GM12878 (cell line): ENCODE results near the gene ASIC4. TPM values are rescaled to one million over a fixed set of nuclear protein-coding genes. Genes with fewer than 3 reads are reported as not detected.

Experiments
- ATAC-seq: fragments of 200-7000 bp; cut with Tn5 transposase; 3 replicates; pipeline ENCODE4 v1.9.1; 2020; ENCODE audit warnings: mild to moderate bottlenecking, moderate library complexity
- BruUV-seq: library from RNA; stranded (reverse); fragments of 400-500 nt; replicated peaks from 2 replicates; lab custom pipeline; 2021; lab: Mats Ljungman, UMichigan
- CTCF ChIA-PET: fragments of 300-600 bp; sonication (Branson Sonifier 250); formaldehyde crosslinking; extraction: SDS; loops from one replicate; lab custom pipeline; 2021; ENCODE audit warnings: inconsistent platforms; lab: Yijun Ruan, JAX
- POLR2A ChIA-PET: fragments of 350-600 bp; formaldehyde crosslinking; extraction: SDS; loops from one replicate; lab custom pipeline; 2021; ENCODE audit warnings: inconsistent platforms; lab: Charles Lee
- RAD21 ChIA-PET: fragments of 300-600 bp; sonication (Branson Sonifier 250); formaldehyde crosslinking; loops from one replicate; lab custom pipeline; 2023; ENCODE audit warnings: antibody characterized with exemption; ENCODE audit not compliant: unreplicated experiment; lab: Charles Lee
- SMC1A ChIA-PET: fragments of 300-600 bp; sonication (Branson Sonifier 250); formaldehyde crosslinking; loops from one replicate; lab custom pipeline; 2023; ENCODE audit not compliant: unreplicated experiment, uncharacterized antibody; lab: Charles Lee
- DNase-seq: peaks from one replicate; pipeline ENCODE4 v3.0.0-alpha.2; 2011; ENCODE audit warnings: low read depth, low spot score
- FAIRE-seq: peaks from 3 replicates; lab custom pipeline; 2011; peaks lifted over from hg19 to GRCh38; lab: Jason Lieb, UNC
- H2AFZ ChIP-seq: 2 replicates; pipeline ENCODE4 v1.6.0; 2011; ENCODE audit warnings: low read depth, low read length, control low read depth; ENCODE audit not compliant: control insufficient read depth
- H3K27ac ChIP-seq: 2 replicates; pipeline ENCODE4 v1.5.1; 2011; ENCODE audit warnings: control low read depth; ENCODE audit not compliant: control insufficient read depth, insufficient read depth
- H3K27me3 ChIP-seq, 2 experiments: replicated peaks in 1 of 2; 2 replicates each; pipeline versions ENCODE4 v1.6.0 to v1.6.1; 2011; ENCODE audit warnings: low read length in 1 of 2; ENCODE audit not compliant: control insufficient read depth in 2 of 2, insufficient read depth in 2 of 2
- H3K36me3 ChIP-seq, 2 experiments: 2 replicates each; pipeline ENCODE4 v1.5.1; 2011; ENCODE audit warnings: low read length in 1 of 2; ENCODE audit not compliant: control insufficient read depth in 2 of 2, insufficient read depth in 2 of 2
- H3K4me1 ChIP-seq: 2 replicates; pipeline ENCODE4 v1.6.1; 2011; ENCODE audit warnings: mild to moderate bottlenecking, low read length, moderate library complexity, mixed read lengths; ENCODE audit not compliant: control insufficient read depth, insufficient read depth
- H3K4me2 ChIP-seq: 2 replicates; pipeline ENCODE4 v1.6.0; 2011; ENCODE audit warnings: control low read depth; ENCODE audit not compliant: control insufficient read depth, insufficient read depth
- H3K4me3 ChIP-seq: fragments of 200-600 bp; sonication (generic); 2 replicates; pipeline ENCODE4 v1.5.1; 2016
- H3K79me2 ChIP-seq: 2 replicates; pipeline ENCODE4 v1.6.0; 2011; ENCODE audit warnings: low read length; ENCODE audit not compliant: control insufficient read depth, insufficient read depth
- H3K9ac ChIP-seq: 2 replicates; pipeline ENCODE4 v1.8.0; 2011; ENCODE audit warnings: low read length, control low read depth, mixed read lengths; ENCODE audit not compliant: control insufficient read depth, insufficient read depth
- H3K9me3 ChIP-seq: replicated peaks from 3 replicates; pipeline ENCODE4 v1.5.1; 2011; ENCODE audit warnings: mild to moderate bottlenecking, low read length; ENCODE audit not compliant: control insufficient read depth, insufficient read depth
- H4K20me1 ChIP-seq: 2 replicates; pipeline ENCODE4 v1.6.0; 2011; ENCODE audit not compliant: control insufficient read depth, insufficient read depth
- HDAC2 ChIP-seq: fragments of 200-600 bp; sonication (generic); IDR thresholded peaks from 2 replicates; pipeline ENCODE4 v1.6.1; 2017
- IRF4 ChIP-seq: IDR thresholded peaks from 2 replicates; pipeline ENCODE4 v1.6.1; 2011; ENCODE audit warnings: low read depth, low read length
- RAD51 ChIP-seq: fragments of 450-650 bp; IDR thresholded peaks from 2 replicates; pipeline ENCODE4 v1.6.1; 2016; ENCODE audit warnings: moderate library complexity, mild to moderate bottlenecking, inconsistent platforms
- SMAD5 ChIP-seq: IDR thresholded peaks from 2 replicates; pipeline ENCODE4 v1.6.1; 2016; ENCODE audit warnings: antibody characterized with exemption, low read depth
- SP1 ChIP-seq: IDR thresholded peaks from one replicate; pipeline ENCODE4 v1.6.1; 2011; ENCODE audit warnings: low read depth, low read length
- TBL1XR1 ChIP-seq: IDR thresholded peaks from 2 replicates; pipeline ENCODE4 v1.6.1; 2012; ENCODE audit warnings: low read depth, low read length, improper control_type of control experiment
- ZNF274 ChIP-seq: IDR thresholded peaks from one replicate; pipeline ENCODE4 v1.8.0; 2011; ENCODE audit not compliant: insufficient read length, insufficient read depth
- WGBS: methylation state at CpG from one replicate; pipeline ENCODE4 v1.1.6; 2016; ENCODE audit warnings: low lambda C conversion rate; ENCODE audit not compliant: insufficient replicate concordance, insufficient coverage; ENCODE audit errors: missing lambda C conversion rate; 5-methylcytosine and 5-hydroxymethylcytosine counted together
- in situ Hi-C: fragments of 300-500 bp; cut with MboI; formaldehyde crosslinking; loops from 9 replicates; pipeline ENCODE4 v1.14.3; 2018; ENCODE audit warnings: mixed read lengths
- intact Hi-C: fragments of 100-400 bp; cut with micrococcal nuclease; formaldehyde crosslinking; loops from one replicate; pipeline ENCODE4 v1.14.2; 2022; ENCODE audit not compliant: unreplicated experiment
- polyA plus RNA-seq, 11 experiments: library from polyadenylated mRNA; depleted of rRNA in 4 of 11; unstranded in 6 of 11; stranded (reverse) in 5 of 11; fragments of >200 nt; fragmentation: Nextera tagmentation in 4 of 11; fragmentation: Illumina TruSeq in 1 of 11; extraction: Ambion mirVana in 4 of 11; extraction: Trizol in 1 of 11; gene quantifications; 1 replicate in 1 of 11; 2 replicates in 10 of 11; pipeline versions ENCODE4 v1.2.1 to v1.2.3, GENCODE V29; 2011 to 2016; ENCODE audit warnings: inconsistent platforms in 2 of 11, missing spikeins in 2 of 11, low read depth in 1 of 11
- total RNA-seq, 4 experiments: library from RNA; depleted of rRNA in 3 of 4; stranded (reverse); fragments of >200 nt in 3 of 4; fragmentation: Illumina TruSeq in 1 of 4; extraction: Trizol in 1 of 4; gene quantifications; 2 replicates each; pipeline versions ENCODE4 v1.2.1 to v1.2.3, GENCODE V29; 2013 to 2021

Gene ASIC4
- total and polyA plus RNA-seq, 10 of the 15 experiments (the other 5 are each of a cell fraction or from before 2014, with no cell fraction given) = 0.01 TPM; not detected in 9

DNA sequence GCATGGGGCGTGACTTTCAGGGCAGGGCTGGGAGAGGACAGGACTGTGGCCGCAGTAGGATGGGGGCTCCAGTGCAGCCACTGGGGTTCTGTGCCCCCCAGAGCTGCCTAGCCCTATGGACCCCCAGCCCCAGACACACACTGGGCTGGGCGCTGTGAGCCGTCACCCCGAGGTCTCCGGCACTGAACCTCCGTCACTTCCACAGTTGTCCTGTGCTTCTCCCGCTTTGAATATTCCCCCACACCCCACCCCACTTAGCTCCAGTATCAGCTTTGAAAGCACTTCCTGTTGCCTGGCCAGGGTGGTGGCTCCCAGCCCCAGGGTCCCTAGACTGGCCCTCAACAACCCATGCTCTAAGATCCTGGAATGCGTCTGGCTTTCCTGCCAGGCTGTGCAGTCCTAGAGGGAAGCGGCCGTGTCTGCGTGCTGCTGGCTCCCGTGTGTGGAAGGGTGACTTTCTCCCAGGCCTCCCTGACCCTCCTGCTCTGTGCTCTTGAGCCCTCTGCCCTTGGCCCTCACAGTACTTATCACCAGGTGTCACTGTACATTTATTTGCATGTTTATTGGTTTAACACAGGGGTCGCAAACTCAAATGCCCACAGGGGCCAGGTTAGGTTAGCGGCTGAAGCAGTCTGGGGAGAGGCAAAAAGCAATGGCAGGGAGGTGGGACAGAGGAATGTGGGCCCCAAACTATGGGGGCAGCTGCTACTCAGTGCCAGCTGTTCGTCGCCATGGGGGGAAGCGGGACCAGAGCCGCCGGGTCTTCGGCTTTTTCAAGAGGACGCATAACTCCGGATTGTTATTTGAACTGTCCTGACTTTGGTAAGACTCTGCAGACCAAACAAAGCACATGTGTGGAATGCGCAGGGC is 47.1 kb downstream of the ASIC4 start:
- TF ChIP-seq RAD51 = no peak
- no peak for TF ChIP-seq HDAC2
- no peak for TF ChIP-seq TBL1XR1
- TF ChIP-seq SP1 = no peak
- no peak for TF ChIP-seq SMAD5
- no peak for TF ChIP-seq ZNF274
- no peak for TF ChIP-seq IRF4
- ChIA-PET RAD21 (interaction anchor here (1.5 kb wide), 1 partner anchor 20 kb away, joined by 3 read pairs; no protein-coding TSS in a partner anchor), POLR2A (no interaction called here), CTCF (interaction anchor here (0.7 to 2.6 kb wide), 7 partner anchors 12 to 1563 kb away, joined by 3 to 22 read pairs (median 6); partner anchors contain the start of genes CHPF and TMEM198), SMC1A (no interaction called here)
- H4K20me1 ChIP-seq = no peaks in the 10 kb centered on the region
- no peaks in the 10 kb centered on the region; a peak in 2 of 4 replicates for H3K27me3 ChIP-seq
- H3K27ac ChIP-seq = no peak overlapping the region
- BruUV-seq = no TSS peak
- no peak overlapping the region for H3K9ac ChIP-seq
- intact Hi-C loops = no loop called here
- H3K36me3 ChIP-seq = no peaks in the 10 kb centered on the region
- no peaks in the 10 kb centered on the region for H3K79me2 ChIP-seq
- DNase-seq (no peak), ATAC-seq (no peak), FAIRE-seq (no peak)
- 62% methylated on average over 24 of the region's 24 CpGs for WGBS
- no peak overlapping the region for H3K4me2 ChIP-seq
- H2AFZ ChIP-seq = no peak overlapping the region
- no peak overlapping the region for H3K4me3 ChIP-seq
- in situ Hi-C loops = no loop called here
- H3K4me1 ChIP-seq = no peaks in the 10 kb centered on the region
- no peaks in the 10 kb centered on the region for H3K9me3 ChIP-seq
